Neural crest cell (in vitro differentiated cells): ENCODE measurements around the gene FBXW7. TPM values are rescaled to one million over a fixed set of nuclear protein-coding genes. Genes with fewer than 3 reads are reported as not detected.
A peak's percentile ranks its signal among the peaks of the same experiment; 100 is the strongest.
"Not testable (repeated sequence)": the region's sequence is repeated elsewhere in the genome, so short reads cannot be mapped to it uniquely, and the experiment has no call there.

Experiments used
- DNase-seq: peaks from one replicate; pipeline ENCODE4 v3.0.0; 2021; ENCODE audit warnings: low read depth, mixed read lengths, low spot score
- H3K27ac Mint-ChIP-seq: one replicate; pipeline ENCODE4 v1.8.0; 2021; ENCODE audit warnings: mild to moderate bottlenecking, mixed read lengths; ENCODE audit not compliant: unreplicated experiment
- H3K27me3 Mint-ChIP-seq: 2 replicates; pipeline ENCODE4 v1.8.0; 2021; ENCODE audit warnings: low read depth, mild to moderate bottlenecking, mixed read lengths
- H3K36me3 Mint-ChIP-seq: 2 replicates; pipeline ENCODE4 v1.8.0; 2021; ENCODE audit warnings: low read depth, mild to moderate bottlenecking, mixed read lengths
- H3K4me1 Mint-ChIP-seq: 2 replicates; pipeline ENCODE4 v1.8.0; 2021; ENCODE audit warnings: mixed read lengths
- H3K4me3 Mint-ChIP-seq: one replicate; pipeline ENCODE4 v1.8.0; 2021; ENCODE audit warnings: mild to moderate bottlenecking, mixed read lengths
- H3K9me3 Mint-ChIP-seq: 2 replicates; pipeline ENCODE4 v1.8.0; 2021; ENCODE audit warnings: mixed read lengths
- CTCF ChIP-seq: fragments of 200-600 bp; sonication (generic); conservative IDR thresholded peaks from 2 replicates; pipeline ENCODE4 v1.5.0; 2021; ENCODE audit warnings: antibody characterized with exemption, mild to moderate bottlenecking
- total RNA-seq: library from RNA; stranded (reverse); gene quantifications from 2 replicates; pipeline ENCODE4 v1.2.1, GENCODE V29; 2021

The FBXW7 gene
- total RNA-seq, 1 donor from 2014 or later, result 33.4 TPM

DNA sequence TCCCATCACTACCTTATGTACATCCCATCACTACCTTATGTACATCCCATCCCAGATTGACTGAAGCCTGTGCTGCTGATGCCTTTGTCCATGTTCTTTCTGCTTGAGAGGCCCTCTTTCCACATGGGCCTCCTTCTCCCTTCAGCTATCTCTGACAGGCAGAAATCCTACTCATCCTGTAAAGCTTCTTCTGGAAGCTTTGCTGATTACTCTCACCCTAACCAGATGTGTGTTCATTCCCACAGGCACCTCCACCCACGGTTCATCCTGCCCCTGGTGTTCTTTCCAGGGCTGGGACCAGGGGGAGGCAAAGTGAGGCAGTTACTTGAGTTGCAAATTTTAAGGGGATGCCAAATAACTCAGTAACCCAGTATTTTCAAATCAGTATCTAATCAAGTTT, 22.5 kb upstream of the FBXW7 start:
- DNase-seq, result no peak
- Mint-ChIP-seq H3K4me1 (no peaks in the 10 kb centered on the region), H3K27me3 (no peaks in the 10 kb centered on the region), H3K27ac (no peak overlapping the region), H3K36me3 (no peaks in the 10 kb centered on the region), H3K9me3 (no peaks in the 10 kb centered on the region), H3K4me3 (no peak overlapping the region)
- TF ChIP-seq CTCF, result no peak

- H3K27me3 Mint-ChIP-seq, result no peaks in the 10 kb centered on the region
- no peaks in the 10 kb centered on the region for H3K9me3 Mint-ChIP-seq
- TF ChIP-seq CTCF, result no peak
- no peak overlapping the region for H3K27ac Mint-ChIP-seq
- no peak for DNase-seq
- no peaks in the 10 kb centered on the region for H3K36me3 Mint-ChIP-seq
- H3K4me1 Mint-ChIP-seq, result no peaks in the 10 kb centered on the region
- H3K4me3 Mint-ChIP-seq, result no peak overlapping the region
Measured at GRCh38 chr4:152556834-152557233, 20.9 kb upstream of the FBXW7 start.

DNA sequence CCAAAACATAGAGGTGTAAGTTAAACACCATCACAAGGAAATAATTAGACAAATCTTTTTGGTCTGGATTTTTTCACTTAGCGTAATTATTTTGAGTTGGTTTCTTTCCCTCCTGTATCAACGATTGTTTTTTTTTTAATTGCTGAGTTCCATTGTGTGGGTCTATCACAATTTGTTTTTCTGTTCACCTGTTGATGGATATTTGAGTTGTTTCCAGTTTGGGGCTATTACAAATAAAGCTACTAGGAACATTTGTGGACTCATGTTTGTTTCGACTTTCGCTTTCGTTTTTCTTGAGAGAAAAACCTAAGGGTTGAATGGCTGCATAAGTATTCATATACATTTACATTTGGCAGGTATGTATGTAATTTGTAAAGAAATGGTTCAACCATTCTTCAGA, 20.4 kb upstream of the FBXW7 start:
- Mint-ChIP-seq H3K27ac (peak overlapping the region; percentile 83), H3K36me3 (no peaks in the 10 kb centered on the region), H3K9me3 (no peaks in the 10 kb centered on the region), H3K4me1 (no peaks in the 10 kb centered on the region), H3K4me3 (no peak overlapping the region), H3K27me3 (no peaks in the 10 kb centered on the region)
- no peak for TF ChIP-seq CTCF
- DNase-seq, result no peak

- DNase-seq, result no peak
- Mint-ChIP-seq H3K27ac (no peak overlapping the region), H3K4me3 (no peak overlapping the region), H3K36me3 (no peaks in the 10 kb centered on the region), H3K9me3 (no peaks in the 10 kb centered on the region), H3K4me1 (no peaks in the 10 kb centered on the region), H3K27me3 (no peaks in the 10 kb centered on the region)
- TF ChIP-seq CTCF, result no peak
Measured at GRCh38 chr4:152554742-152555141, 18.9 kb upstream of the FBXW7 start.

DNA sequence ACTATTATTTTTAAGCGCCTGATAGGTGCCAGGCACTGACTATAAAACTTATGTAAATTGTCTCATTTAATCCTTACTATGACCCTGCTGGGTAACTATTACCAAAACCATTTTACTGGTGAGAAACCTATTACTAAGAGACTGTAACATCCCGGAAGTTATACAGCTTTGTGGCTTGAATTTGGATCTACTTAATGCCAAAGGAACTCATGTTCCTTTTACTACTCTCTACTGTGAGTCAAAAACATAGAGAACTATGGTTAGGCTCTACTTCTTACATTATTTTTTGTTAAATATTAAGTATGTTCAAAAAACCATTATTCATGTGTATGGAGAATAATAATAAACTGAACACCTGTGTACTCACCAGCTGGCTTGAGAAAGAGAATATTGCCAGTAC, 14.8 kb upstream of the FBXW7 start:
- not testable (repeated sequence) for H3K27me3 Mint-ChIP-seq, H3K36me3 Mint-ChIP-seq, H3K4me3 Mint-ChIP-seq, DNase-seq, H3K9me3 Mint-ChIP-seq, H3K4me1 Mint-ChIP-seq, H3K27ac Mint-ChIP-seq

- no peak for TF ChIP-seq CTCF
- Mint-ChIP-seq H3K9me3 (no peaks in the 10 kb centered on the region), H3K4me1 (no peaks in the 10 kb centered on the region), H3K27me3 (no peaks in the 10 kb centered on the region), H3K27ac (peak overlapping the region; percentile 76), H3K4me3 (no peak overlapping the region), H3K36me3 (no peaks in the 10 kb centered on the region)
- DNase-seq, result no peak
Measured at GRCh38 chr4:152545088-152545487, 9.2 kb upstream of the FBXW7 start.

DNA sequence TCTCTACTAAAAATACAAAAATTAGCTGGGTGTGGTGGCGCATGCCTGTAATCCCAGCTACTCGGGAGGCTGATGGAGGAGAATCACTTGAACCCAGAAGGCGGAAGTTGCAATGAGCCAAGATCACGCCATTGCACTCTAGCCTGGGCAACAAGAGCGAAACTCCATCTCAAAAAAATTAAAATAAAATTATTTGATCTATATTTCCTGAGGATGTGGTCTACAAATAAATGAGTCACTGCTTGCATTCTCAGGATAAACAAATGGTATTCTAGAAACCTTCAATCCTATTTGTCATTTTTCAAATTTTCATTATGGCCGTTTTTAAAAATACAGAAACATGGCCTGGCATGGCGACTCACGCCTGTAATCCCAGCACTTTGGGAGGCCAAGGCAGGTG, 8.6 kb upstream of the FBXW7 start:
- H3K9me3 Mint-ChIP-seq, H3K4me1 Mint-ChIP-seq, H3K36me3 Mint-ChIP-seq, DNase-seq, H3K4me3 Mint-ChIP-seq, H3K27ac Mint-ChIP-seq, H3K27me3 Mint-ChIP-seq: not testable (repeated sequence)
